SW480 (cell line): ENCODE measurements around the gene FAM50A.
"Not testable (repeated sequence)": the region's sequence is repeated elsewhere in the genome, so short reads cannot be mapped to it uniquely, and the experiment has no call there.

Experiments used
- DNase-seq: peaks from one replicate; pipeline ENCODE4 v3.0.0-alpha.2; 2016; ENCODE audit warnings: low spot score

Gene FAM50A, protein sequence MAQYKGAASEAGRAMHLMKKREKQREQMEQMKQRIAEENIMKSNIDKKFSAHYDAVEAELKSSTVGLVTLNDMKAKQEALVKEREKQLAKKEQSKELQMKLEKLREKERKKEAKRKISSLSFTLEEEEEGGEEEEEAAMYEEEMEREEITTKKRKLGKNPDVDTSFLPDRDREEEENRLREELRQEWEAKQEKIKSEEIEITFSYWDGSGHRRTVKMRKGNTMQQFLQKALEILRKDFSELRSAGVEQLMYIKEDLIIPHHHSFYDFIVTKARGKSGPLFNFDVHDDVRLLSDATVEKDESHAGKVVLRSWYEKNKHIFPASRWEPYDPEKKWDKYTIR

DNA sequence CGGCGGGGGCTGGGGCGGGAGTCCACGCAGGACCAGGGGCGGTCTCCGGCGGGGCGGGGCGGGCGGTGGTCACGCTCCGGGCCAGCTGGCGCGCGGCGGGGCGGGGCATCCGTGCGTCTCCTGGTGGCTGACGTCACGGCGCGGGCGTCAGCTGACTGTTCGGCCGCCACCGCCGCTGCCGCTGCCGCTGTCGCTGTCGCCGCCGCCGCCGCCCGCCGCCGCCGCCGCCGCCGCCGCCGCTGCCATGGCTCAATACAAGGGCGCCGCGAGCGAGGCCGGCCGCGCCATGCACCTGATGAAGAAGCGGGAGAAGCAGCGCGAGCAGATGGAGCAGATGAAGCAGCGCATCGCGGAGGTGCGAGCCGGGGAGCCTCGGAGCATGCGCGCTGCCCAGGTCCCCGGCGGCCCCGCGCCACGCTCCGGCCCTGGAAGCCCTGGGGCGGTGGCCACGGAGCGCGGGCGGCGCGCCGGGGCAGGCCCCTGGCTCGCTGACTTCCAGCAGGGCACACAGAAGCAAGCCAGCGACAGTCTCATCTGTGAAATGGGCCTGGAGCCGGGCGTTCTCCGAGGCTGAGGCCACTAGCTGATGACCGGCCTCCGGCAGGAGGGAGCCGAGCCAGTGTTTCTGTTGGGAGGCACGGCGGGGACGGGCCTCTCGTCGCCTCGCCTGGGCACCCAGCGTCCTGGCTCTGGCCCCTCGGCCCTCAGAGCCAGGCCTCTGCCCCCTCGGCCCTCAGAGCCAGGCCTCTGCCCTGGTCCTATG lies at the start of gene FAM50A:
Gene FAM50A, plus strand, starts transcription at position 150 of the 763 bp plus-strand sequence. Its CDS starts 95 bp downstream, at position 245.
- peak; percentile 50 for DNase-seq

DNA sequence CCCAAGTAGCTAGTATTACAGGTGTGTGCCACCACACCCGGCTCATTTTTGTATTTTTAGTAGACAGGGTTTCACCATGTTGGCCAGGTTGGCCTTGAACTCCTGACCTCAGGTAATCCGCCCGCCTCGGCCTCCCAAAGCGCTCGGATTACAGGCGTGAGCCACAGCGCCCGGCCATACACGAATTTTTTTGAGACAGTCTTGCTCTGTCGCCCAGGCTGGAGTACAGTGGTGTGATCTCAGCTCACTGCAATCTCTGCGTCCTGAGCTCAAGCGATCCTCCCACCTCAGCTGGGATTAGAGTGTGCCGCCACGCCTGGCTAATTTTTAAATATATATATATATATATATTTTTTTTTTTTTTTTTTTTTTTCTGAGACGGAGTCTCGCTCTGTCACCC lies 47.6 kb upstream of the FAM50A start:
- not testable (repeated sequence) for DNase-seq

DNA sequence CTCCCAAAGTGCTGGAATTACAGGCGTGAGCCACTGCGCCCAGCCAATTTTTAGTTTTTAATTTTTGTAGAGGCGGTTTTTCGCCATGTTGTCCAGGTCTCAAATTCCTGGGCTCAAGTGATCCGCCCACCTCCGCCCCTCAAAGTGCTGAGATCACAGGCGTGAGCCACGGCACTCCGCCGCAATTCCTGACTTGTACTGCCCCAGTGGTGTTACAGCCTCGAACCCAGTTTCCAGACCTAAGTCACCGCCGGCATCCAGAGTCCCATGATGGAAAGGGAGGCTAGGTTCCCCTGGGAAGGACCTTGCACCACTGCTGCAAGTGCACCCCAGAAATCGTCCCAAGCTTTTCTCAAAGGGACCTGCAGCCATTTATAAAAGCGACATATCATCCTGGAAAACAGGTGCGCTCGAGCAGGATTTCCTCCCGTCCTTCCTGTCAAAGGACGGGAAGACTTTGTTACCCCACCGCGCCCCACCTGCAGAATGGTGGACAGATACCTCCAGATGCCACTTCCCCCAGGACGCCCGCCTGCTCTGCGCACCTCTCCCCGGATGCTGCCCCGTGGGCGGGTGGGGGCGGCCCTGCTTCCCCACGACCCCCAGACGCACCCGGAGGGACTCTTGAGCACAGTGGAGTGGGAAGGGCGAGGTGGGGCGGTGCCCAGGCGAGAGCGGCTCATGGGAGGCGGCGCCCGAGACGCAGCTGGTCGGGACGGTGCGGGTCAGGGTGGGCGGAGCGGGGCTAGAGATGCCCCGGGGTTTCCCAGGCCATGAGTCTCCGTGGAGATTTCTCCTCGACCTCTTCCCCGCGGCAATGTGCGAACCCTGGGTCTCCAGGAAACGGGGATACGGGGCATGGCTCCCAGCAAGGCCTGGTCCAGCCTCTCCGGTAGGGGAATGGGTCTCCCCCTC lies 46.7 kb upstream of the FAM50A start:
- peak; percentile 78 for DNase-seq

DNA sequence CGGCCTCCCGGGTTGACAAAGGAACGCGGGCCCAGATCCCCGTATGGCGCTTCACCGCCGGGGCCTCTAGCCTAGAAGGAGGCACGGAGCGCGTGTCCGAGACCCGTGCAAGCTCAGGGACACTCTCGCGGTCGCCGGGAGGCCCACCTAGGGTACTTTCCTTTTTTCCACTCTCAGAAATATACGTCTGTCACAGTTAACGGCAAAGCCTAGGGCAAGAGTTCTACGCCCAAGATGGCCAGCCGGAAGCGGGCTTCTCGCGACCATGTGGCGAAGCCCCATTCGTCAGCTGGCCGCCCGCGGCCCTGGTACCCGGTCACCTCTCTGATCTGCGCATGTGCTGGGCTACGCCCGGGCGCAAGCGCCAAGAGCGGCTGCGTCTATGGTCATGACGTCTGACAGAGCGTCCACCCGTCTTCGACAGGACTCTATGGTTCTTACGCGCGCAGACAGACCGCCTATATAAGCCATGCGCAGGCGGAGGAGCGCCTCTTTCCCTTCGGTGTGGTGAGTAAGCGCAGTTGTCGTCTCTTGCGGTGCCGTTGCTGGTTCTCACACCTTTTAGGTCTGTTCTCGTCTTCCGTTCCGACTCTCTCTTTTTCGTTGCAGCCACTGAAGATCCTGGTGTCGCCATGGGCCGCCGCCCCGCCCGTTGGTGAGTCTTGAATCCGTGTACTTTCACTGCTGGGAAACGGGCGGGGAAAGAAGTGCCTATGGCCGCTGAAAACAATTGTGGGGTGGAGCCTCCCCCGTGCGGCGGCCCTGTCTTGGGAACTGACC lies 45.9 kb upstream of the FAM50A start, which contains the start of gene RPL10:
Gene RPL10, plus strand, starts transcription at position 490 of the 780 bp plus-strand sequence. Its CDS starts 143 bp downstream, at position 633.
- peak; percentile 96 for DNase-seq

DNA sequence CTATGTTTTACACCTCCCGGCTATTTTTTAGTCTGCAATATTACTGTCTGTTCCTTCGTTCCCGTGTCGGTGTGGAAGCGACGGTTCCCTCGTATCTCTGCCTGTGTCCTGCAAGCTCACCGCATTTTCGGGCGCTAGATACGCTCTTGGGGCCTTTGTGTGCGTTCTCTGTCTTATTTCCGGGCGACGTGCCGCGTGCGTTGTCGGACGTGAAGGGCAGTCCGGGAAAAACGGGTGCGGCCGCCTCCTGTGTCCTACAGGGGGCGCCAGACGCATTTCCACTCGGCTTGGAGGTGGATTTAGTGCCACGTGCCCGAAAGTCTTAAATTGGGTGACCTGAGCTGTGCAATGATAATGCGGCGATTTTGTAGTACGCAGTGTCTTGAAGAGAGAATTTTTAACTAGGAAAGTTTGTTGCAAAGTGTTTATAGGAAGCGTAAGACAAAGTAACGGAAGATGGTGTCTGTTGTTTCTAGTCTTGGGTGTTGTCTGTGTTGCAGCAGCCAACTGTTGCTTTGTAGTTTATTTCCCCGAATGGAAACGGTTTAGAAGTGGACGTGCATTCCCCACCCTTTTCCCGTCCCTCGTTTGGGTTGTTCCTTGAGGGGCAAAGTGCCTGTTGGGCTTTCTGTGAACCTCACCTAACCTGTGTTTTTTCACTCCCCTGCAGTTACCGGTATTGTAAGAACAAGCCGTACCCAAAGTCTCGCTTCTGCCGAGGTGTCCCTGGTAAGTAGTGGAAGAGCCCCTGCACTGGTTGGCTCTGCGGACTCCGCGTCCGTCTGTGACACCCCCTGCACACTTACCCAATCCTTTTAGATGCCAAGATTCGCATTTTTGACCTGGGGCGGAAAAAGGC lies 45.0 kb upstream of the FAM50A start:
- DNase-seq = peak; percentile 79

DNA sequence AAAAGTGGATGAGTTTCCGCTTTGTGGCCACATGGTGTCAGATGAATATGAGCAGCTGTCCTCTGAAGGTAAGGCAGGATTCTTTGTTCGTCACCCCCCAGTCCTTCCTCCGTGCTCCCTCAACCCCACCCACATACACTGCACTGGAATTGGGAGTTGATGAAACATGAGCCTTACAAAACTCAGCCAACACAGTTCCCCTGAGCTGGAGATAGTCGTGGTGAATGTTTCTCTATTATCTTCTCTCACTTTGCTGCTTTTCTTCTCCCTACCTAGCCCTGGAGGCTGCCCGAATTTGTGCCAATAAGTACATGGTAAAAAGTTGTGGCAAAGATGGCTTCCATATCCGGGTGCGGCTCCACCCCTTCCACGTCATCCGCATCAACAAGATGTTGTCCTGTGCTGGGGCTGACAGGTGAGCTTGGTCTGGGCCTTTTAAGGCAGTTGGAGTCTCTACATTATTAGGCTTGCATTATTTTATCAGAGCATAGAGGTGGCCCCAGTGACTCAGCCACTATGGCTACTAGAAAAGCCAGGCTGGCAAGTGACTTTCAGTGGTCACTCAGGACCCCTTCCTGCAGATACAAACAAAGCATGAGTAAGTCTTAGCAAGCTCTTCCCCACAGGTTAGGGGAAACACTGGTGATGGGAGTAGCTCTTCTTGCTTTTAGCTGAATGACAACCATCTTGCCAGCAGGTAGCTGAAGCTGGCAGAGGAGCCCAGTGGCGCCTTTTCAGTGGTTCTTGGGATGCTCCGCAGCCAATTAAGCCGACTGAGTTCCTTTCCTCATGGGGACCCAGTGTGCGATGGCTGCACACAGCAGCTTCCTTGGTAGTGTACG lies 44.2 kb upstream of the FAM50A start:
- no peak for DNase-seq

DNA sequence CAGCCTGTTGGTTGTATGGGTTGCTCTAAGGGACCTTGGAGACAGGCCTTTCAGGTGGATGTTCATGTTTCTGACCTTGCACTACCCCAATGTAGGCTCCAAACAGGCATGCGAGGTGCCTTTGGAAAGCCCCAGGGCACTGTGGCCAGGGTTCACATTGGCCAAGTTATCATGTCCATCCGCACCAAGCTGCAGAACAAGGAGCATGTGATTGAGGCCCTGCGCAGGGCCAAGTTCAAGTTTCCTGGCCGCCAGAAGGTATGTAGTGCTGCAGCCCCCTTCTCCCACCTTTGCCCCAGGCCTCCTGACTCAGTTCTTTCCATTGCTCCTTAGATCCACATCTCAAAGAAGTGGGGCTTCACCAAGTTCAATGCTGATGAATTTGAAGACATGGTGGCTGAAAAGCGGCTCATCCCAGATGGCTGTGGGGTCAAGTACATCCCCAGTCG lies 43.5 kb upstream of the FAM50A start:
- DNase-seq = not testable (repeated sequence)

DNA sequence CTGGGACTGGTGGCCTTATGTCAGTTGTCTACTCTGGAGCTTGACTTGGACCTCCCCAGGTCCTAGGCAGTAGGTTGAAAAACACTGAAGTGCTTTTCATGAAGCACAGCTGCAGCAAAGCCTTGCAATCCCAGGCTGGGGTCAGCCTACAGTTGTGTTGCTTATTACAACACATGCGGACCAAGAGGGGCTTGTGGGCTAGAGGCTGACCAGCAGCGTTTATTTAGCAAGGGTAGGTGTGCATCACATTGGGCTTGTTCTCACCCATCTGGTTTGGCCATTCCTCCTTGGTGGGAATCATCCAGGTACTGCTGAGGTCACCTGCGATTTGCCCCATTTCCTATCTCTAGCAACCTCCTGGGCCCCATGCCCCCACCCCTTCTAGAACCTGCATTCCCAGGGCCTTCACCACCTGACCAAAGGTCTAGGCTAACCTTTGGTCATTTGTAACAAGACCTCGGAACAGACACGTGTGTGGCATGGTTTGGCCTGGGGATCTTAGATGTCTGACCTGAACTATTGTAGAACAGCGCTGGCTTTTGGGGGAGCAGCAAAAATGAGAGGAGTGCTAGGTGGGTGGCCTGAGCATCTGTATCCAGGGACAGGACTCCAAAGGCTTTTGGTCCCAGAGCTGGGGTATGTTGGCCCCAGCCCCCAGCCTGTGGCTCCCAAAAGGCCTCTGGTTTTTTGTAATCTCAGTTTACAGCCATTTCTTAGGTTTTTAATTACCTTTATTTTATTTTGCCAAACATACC lies 42.7 kb upstream of the FAM50A start:
- no peak for DNase-seq

DNA sequence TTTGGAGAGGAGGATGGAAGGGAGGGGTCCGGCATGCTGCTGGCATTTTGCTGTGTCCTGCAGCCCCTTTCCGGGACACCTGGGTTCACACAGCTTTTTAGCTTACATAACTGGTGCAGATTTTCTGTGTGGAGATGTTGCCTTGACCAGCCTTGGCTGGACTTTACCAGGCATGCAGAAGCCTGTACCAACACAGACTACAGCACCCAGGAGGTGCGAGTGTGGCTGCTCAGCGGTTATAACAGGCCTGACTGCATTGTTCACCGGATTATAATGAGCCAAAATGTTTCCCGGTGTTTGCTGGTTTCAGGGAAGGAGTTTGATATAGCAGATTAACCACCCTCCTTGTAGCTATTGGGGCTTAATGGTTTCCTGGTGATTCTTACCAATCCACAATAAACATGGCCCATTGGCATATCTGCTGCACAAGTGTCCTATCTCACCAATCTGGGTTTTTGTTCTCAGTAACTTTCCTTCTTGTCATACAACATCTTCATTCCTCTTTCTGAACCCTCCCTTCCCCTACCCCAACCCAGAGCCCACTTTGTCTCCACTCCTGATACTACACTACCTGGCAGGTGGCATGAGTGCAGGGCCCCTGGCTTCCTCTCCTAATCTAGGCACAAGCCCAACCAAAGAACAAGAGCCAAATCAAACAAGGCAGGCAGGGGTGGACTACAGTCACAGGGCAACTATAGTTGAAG lies 41.9 kb upstream of the FAM50A start:
- no peak for DNase-seq

DNA sequence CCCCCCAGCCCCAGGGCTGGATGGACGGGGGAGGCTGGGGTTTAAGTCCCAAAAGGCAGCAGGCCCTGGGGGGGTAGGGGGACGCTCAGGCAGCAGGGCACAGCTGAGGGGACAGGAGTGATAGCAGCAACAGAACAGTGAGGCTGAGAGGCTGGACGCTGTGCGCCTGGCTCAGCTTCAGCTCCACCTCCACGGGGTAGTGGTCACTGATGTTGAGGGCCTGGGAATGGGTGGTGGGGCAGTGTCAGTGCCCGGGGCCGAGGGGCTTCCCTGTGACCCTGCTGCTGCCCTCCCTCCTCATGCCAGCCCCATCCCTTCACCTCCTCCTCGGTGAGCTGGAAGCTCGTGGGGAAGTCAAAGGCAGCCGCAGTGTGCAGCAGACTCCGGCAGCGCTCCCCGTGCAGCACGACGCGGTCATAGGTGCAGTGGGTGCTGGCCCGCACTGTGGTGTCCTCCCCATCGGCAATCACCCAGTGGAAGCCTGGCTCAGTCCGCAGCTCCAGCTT lies 41.3 kb upstream of the FAM50A start:
- DNase-seq = no peak

DNA sequence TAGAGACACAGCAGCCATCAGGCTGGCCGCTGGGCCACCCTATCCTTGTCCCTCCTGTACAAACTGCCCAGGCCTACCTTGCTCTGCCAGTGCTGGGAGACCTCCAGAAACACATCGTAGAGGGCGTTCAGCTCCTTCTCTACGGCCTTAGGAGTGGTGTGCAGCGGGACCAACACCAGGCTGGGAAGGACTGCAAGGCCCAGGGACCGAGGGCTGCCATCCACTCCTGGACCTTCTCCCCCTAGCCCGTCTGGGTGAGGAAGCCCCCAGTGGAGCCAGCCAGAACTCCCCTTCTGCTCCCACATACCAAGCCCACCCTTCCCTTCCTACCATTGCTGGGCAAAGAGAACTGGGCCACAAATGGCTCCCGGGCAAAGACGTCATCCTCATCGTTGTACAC lies 40.7 kb upstream of the FAM50A start:
- no peak for DNase-seq

DNA sequence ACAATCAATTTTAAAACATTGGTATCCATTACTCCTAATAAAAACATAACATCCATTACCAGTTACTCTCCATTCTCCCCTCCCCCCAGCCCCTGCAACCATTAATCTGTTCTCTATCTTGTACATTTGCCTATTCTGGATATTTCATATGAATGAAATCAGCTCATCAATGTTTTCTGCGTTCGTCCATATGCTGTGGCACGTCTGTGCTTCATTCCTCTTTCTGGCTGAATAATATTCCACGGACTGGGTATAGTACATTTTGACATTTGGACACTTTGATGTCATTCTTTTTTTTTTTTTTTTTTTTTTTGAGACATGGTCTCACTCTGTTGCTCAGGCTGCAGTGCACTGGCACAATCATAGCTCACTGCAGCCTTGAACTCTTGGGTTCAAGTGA lies 40.1 kb upstream of the FAM50A start:
- DNase-seq = no peak

DNA sequence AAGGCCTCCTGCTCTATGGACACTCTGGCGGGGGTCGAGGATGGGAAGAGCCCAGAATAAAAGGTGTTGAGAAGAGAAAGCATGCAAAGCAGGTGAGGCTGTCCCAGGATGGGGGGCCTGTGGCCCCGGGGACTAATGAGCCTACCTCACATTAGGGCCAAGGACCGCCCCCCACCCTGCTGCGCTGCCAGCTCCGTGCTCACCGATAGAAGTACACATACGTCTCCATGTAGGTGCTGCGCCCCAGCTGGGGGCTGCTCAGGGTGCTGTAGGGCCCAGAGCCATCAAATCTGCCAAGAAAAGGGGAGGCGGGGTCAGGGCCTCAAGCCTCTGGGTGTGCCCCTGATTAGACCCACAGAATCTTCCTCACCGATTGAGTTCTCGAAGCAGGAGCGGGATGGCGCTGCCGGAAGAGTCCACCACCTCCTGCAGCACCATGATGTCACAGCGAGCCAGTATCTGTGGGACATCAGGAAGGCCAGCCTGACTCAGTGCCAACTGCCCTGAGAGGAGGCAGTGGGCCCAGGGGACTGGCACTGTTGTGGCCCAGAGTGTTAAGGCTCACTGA lies 39.2 kb upstream of the FAM50A start:
- no peak for DNase-seq

DNA sequence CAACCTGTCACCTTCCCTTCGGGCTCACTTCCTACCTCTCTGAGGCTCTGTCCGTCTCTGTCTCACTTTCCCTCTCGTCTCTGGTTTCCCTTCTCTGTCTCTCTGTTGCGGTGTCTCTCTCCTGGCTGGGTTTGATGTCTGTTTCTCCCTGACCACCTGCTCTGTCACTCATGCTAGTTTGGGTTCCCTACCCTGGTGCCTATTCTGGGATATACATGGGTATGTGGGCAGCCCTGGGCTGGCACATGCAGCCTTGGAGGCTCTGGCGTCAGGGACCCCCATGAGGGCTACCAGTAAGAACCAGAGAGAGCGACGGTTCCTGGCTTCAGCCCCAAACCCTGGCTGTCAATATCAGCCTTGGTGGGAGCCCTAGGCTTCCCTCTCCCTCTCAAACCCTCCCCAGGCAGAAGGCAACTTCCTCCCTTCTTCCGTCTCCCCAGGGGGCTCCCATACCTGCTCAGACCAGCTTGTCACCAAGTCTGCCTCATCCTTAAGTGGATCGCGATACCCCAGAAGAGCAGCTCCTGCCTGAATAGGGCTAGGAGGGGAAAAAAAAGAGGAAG lies 35.2 kb upstream of the FAM50A start:
- DNase-seq = no peak

DNA sequence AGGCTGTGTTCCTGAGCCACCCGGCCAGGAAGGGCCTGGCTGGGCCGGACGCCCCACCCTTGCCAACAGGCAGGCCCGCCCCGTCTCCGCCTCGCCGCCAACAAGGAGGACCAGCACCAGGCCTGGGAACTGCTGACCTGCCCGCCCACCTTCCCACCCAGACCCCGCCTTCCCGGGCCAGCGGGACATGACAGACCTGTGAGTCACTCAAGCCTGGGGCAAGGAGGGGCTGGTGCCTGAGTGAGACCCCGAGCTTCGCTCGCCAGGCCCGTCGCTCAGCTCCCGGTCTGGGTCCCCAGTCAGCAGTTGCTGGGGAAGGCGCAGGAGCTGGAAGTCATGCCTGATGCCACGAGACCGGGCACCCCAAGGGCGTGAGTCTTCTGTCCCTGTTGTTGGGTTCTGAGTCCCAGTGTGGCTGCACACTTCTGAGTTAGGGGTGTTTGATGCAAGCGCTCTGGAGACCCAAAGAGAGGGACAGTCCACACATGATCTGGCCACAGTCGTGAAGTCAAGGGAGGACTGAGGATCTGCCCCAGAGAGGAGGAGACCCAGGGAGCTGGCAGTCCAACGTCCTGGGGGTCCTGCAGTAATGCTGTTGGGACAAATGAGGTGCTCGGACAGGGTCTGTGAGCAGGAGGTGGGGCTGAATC lies 34.6 kb upstream of the FAM50A start, which contains the start of gene DNASE1L1:
Gene DNASE1L1, minus strand, starts transcription at position 33 of the 650 bp plus-strand sequence. CDS start 3,686 bp downstream, outside the sequence.
- DNase-seq = peak; percentile 91

DNA sequence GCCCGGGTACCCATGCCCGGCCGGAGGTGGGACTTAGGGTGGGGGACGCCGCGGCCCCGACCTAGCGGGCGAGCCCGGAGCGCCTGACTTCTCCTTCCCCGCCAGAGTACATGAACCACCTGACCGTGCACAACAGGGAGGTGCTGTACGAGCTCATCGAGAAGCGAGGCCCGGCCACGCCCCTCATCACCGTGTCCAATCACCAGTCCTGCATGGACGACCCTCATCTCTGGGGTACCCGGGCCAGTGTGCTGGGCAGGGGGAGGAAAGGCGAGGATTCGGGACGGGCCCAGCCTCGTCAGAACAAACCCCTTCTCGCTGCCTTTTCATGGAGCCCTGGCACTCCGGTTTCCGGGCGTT lies 32.0 kb upstream of the FAM50A start:
- peak; percentile 54 for DNase-seq
